ENCODE measurements around the gene UQCC2. TPM values are rescaled to one million over a fixed set of nuclear protein-coding genes. Genes with fewer than 3 reads are reported as not detected.

The UQCC2 gene
- polyA plus RNA-seq, 1 of the 3 experiments (the other 2 are of a cell fraction) = 59.0 TPM

- no peak for DNase-seq
- Histone ChIP-seq H3K36me3 (replicated peaks in 1 of 2; ENCODE audit: control insufficient read depth in 1 of 2, insufficient read depth in 2 of 2, low read length in 1 of 2) (peaks cover 5 to 9% of the 10 kb centered on the region in 2 experiments), H3K9me3 (no peaks in the 10 kb centered on the region), H3K4me2 (no peak overlapping the region), H3K4me3 (ENCODE audit: low read depth in 2 of 2, low read length in 1 of 2) (no peak overlapping the region), H3K27me3 (ENCODE audit: insufficient read depth) (no peaks in the 10 kb centered on the region), H3F3A (replicated peaks; ENCODE audit: insufficient read depth) (peaks cover 7% of the 10 kb centered on the region), H3K4me1 (ENCODE audit: control insufficient read depth in 1 of 2, insufficient read depth in 2 of 2, low read depth in 1 of 2, low read length in 1 of 2) (peaks cover 31% of the 10 kb centered on the region in 2 experiments; a peak in 3 of 4 replicates), H4K20me1 (ENCODE audit: insufficient read depth) (no peaks in the 10 kb centered on the region), H3K9me2 (no peaks in the 10 kb centered on the region), H3K27ac (ENCODE audit: low read depth in 2 of 2, low read length in 1 of 2) (no peak overlapping the region), H2AFZ (ENCODE audit: low read depth) (no peak overlapping the region), H3K79me2 (ENCODE audit: insufficient read depth) (no peaks in the 10 kb centered on the region), H3K9ac (no peak overlapping the region)
- POLR2A ChIA-PET = no interaction called here
- TF ChIP-seq RXRA (IDR thresholded peaks at IDR 0.05; ENCODE audit: borderline replicate concordance, low read depth) (no peak), EP300 (IDR thresholded peaks at IDR 0.05; ENCODE audit: borderline replicate concordance in 1 of 2, low read depth in 1 of 2, low read length in 1 of 2) (no peak), FOXM1 (IDR thresholded peaks at IDR 0.05; ENCODE audit: low read depth) (no peak), TAF1 (IDR thresholded peaks at IDR 0.05; ENCODE audit: borderline replicate concordance, low read depth, low read length) (no peak), RAD21 (IDR thresholded peaks at IDR 0.05; ENCODE audit: low read length) (no peak)
- CTCF ChIA-PET = interaction anchor here (0.7 to 2.9 kb wide), 8 partner anchors 8 to 112 kb away, joined by 3 to 14 read pairs (median 4); partner anchors contain the start of genes BAK1 and UQCC2
- WGBS (ENCODE audit: low lambda C conversion rate) = 95% methylated on average over 11 of the region's 12 CpGs
Measured at GRCh38 chr6:33692078-33692759, 19.3 kb downstream of the UQCC2 start.

GRCh38 chr6:33691456-33692077 lies 19.9 kb downstream of the UQCC2 start:
- Histone ChIP-seq H3K79me2 (ENCODE audit: insufficient read depth) (no peaks in the 10 kb centered on the region), H3K9ac (no peak overlapping the region), H3K9me3 (no peaks in the 10 kb centered on the region), H3K4me2 (no peak overlapping the region), H2AFZ (ENCODE audit: low read depth) (no peak overlapping the region), H3K27ac (ENCODE audit: low read depth in 2 of 2, low read length in 1 of 2) (no peak overlapping the region), H4K20me1 (ENCODE audit: insufficient read depth) (no peaks in the 10 kb centered on the region), H3K4me1 (ENCODE audit: control insufficient read depth in 1 of 2, insufficient read depth in 2 of 2, low read depth in 1 of 2, low read length in 1 of 2) (peaks cover 24% of the 10 kb centered on the region in 2 experiments; a peak in 3 of 4 replicates), H3K9me2 (no peaks in the 10 kb centered on the region), H3K36me3 (replicated peaks in 1 of 2; ENCODE audit: control insufficient read depth in 1 of 2, insufficient read depth in 2 of 2, low read length in 1 of 2) (peaks cover 5 to 8% of the 10 kb centered on the region in 2 experiments), H3F3A (replicated peaks; ENCODE audit: insufficient read depth) (peaks cover under 1% of the 10 kb centered on the region), H3K4me3 (ENCODE audit: low read depth in 2 of 2, low read length in 1 of 2) (no peak overlapping the region), H3K27me3 (ENCODE audit: insufficient read depth) (no peaks in the 10 kb centered on the region)
- DNase-seq = peak; percentile 26
- TF ChIP-seq SIN3A (IDR thresholded peaks at IDR 0.05; ENCODE audit: borderline replicate concordance, low read depth, low read length) (no peak), YY1 (IDR thresholded peaks at IDR 0.05; ENCODE audit: low read depth) (no peak)
- POLR2A ChIA-PET = no interaction called here
- CTCF ChIA-PET = interaction anchor here (0.7 to 2.7 kb wide), 6 partner anchors 9 to 111 kb away, joined by 3 to 14 read pairs (median 3); partner anchors contain the start of genes BAK1 and UQCC2
- WGBS (ENCODE audit: low lambda C conversion rate) = 92% methylated on average over 15 of the region's 15 CpGs

- Histone ChIP-seq H3K27ac (ENCODE audit: low read depth in 2 of 2, low read length in 1 of 2) (no peak overlapping the region), H3K36me3 (replicated peaks in 1 of 2; ENCODE audit: control insufficient read depth in 1 of 2, insufficient read depth in 2 of 2, low read length in 1 of 2) (no peaks in the 10 kb centered on the region), H3K9me3 (no peaks in the 10 kb centered on the region), H3F3A (replicated peaks; ENCODE audit: insufficient read depth) (no peaks in the 10 kb centered on the region), H3K4me3 (ENCODE audit: low read depth in 2 of 2, low read length in 1 of 2) (no peak overlapping the region), H3K4me2 (no peak overlapping the region), H3K9me2 (no peaks in the 10 kb centered on the region), H3K9ac (no peak overlapping the region), H4K20me1 (ENCODE audit: insufficient read depth) (no peaks in the 10 kb centered on the region), H3K4me1 (ENCODE audit: control insufficient read depth in 1 of 2, insufficient read depth in 2 of 2, low read depth in 1 of 2, low read length in 1 of 2) (peaks cover 16% of the 10 kb centered on the region in 2 experiments; a peak in 3 of 4 replicates), H3K79me2 (ENCODE audit: insufficient read depth) (no peaks in the 10 kb centered on the region), H3K27me3 (ENCODE audit: insufficient read depth) (no peaks in the 10 kb centered on the region), H2AFZ (ENCODE audit: low read depth) (no peak overlapping the region)
- no peak for DNase-seq
- TF ChIP-seq FOSL2 (IDR thresholded peaks at IDR 0.05; ENCODE audit: borderline replicate concordance, low read depth) (no peak), MAX (IDR thresholded peaks at IDR 0.05; ENCODE audit: low read depth) (no peak), TEAD4 (IDR thresholded peaks at IDR 0.05; ENCODE audit: borderline replicate concordance, insufficient read depth) (no peak)
- WGBS (ENCODE audit: low lambda C conversion rate) = 90% methylated on average over 12 of the region's 13 CpGs
- ChIA-PET CTCF (interaction anchor here (1.1 to 2.7 kb wide), 3 partner anchors 10 to 106 kb away, joined by 3 to 14 read pairs (median 7); no protein-coding TSS in a partner anchor), POLR2A (no interaction called here)
Measured at GRCh38 chr6:33690766-33691165, 20.7 kb downstream of the UQCC2 start.

Measured in SK-N-SH (cell line).